ENCODE measurements around the gene MDM2.

- TF ChIP-seq CTCF (IDR thresholded peaks at IDR 0.05 in 8 of 11, conservative IDR thresholded peaks at IDR 0.05 in 3 of 11) (no peak), POLR2AphosphoS5 (IDR thresholded peaks at IDR 0.05) (no peak), POLR2A (IDR thresholded peaks at IDR 0.05) (no peak)
These were observed 9.1 kb upstream of the MDM2 start for GRCh38 chr12:68798882-68799234.

Data from spleen (tissue), 7 donors.